ENCODE data around the gene VCX3B.

DNA sequence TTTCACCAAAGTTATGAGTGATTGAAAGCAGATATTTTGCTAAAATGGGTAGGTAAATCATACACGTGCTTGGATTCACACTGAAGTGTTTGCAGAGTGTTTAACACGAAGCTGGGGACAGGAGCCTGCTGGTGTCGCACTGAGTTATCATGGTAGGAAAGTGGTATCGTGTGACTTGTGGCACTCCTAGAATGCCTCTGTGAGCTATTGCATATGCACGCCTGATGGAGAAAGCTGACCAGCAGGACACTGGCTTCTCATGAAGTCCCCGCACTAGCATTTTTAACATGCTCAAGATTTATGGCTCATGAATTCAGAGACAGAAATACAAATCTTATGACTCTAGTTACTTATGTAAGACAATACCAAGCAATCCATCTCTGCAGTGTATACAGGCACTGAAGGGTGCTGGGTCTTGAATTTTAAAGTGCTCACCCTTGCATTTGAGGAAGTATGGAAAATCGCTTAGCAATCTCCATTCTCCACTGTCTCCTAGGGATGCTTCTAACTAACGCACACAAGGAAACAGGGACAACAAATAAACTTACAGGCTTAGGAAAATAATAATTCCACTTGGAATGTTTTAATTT is 19.8 kb downstream of the VCX3B start:
- TF ChIP-seq POLR2A (IDR thresholded peaks at IDR 0.05) = no peak
- TF ChIP-seq, protein P1, sequence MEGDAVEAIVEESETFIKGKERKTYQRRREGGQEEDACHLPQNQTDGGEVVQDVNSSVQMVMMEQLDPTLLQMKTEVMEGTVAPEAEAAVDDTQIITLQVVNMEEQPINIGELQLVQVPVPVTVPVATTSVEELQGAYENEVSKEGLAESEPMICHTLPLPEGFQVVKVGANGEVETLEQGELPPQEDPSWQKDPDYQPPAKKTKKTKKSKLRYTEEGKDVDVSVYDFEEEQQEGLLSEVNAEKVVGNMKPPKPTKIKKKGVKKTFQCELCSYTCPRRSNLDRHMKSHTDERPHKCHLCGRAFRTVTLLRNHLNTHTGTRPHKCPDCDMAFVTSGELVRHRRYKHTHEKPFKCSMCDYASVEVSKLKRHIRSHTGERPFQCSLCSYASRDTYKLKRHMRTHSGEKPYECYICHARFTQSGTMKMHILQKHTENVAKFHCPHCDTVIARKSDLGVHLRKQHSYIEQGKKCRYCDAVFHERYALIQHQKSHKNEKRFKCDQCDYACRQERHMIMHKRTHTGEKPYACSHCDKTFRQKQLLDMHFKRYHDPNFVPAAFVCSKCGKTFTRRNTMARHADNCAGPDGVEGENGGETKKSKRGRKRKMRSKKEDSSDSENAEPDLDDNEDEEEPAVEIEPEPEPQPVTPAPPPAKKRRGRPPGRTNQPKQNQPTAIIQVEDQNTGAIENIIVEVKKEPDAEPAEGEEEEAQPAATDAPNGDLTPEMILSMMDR (IDR thresholded peaks at IDR 0.05) = no peak
